Activated T-helper 9 cell treated with anti-CD3 and anti-CD28 coated beads, Interleukin-2, amount 50 U/mL, for 16 hours (primary cell): ENCODE data around the gene C3orf49.

ENCODE experiments used
- DNase-seq: peaks from one replicate; pipeline ENCODE4 v3.0.0-alpha.2; 2020; ENCODE audit warnings: low read depth

Gene C3orf49

GRCh38 chr3:63851287-63851686, 32.2 kb downstream of the C3orf49 start:
- DNase-seq: no peak

- no peak for DNase-seq
These were observed 34.0 kb downstream of the C3orf49 start for GRCh38 chr3:63853106-63853505.

GRCh38 chr3:63855333-63855940, 36.3 kb downstream of the C3orf49 start:
- no peak for DNase-seq

- DNase-seq: no peak
These were observed 38.2 kb downstream of the C3orf49 start for GRCh38 chr3:63857311-63857710.

GRCh38 chr3:63860776-63861175, 41.7 kb downstream of the C3orf49 start:
- no peak for DNase-seq

- no peak for DNase-seq
These were observed 42.2 kb downstream of the C3orf49 start for GRCh38 chr3:63861306-63861705.

- no peak for DNase-seq
These were observed 43.7 kb downstream of the C3orf49 start for GRCh38 chr3:63862804-63863149.

- DNase-seq: peak; percentile 63
These were observed 44.3 kb downstream of the C3orf49 start, which contains the start of the genes ATXN7 and THOC7 for GRCh38 chr3:63863150-63864007. Gene ATXN7 (plus strand): TSS chr3:63863867. CDS start chr3:63912599, 48,732 bp downstream. Gene THOC7 (minus strand): TSS chr3:63863805. CDS start chr3:63863790, 15 bp downstream.

GRCh38 chr3:63864008-63864964, 45.2 kb downstream of the C3orf49 start:
- peak; percentile 24 for DNase-seq

- DNase-seq: no peak
These were observed 45.8 kb downstream of the C3orf49 start for GRCh38 chr3:63864965-63865327.

- DNase-seq: no peak
These were observed 48.1 kb downstream of the C3orf49 start for GRCh38 chr3:63867225-63867624.

- no peak for DNase-seq
These were observed 51.0 kb downstream of the C3orf49 start for GRCh38 chr3:63869940-63870614.

- no peak for DNase-seq
These were observed 51.5 kb downstream of the C3orf49 start for GRCh38 chr3:63870615-63871005.

- no peak for DNase-seq
These were observed 53.2 kb downstream of the C3orf49 start for GRCh38 chr3:63872135-63872924.

- DNase-seq: no peak
These were observed 55.7 kb downstream of the C3orf49 start for GRCh38 chr3:63874769-63875168.

- DNase-seq: no peak
These were observed 56.4 kb downstream of the C3orf49 start for GRCh38 chr3:63875510-63875909.

- DNase-seq: no peak
These were observed 57.2 kb downstream of the C3orf49 start for GRCh38 chr3:63876260-63876659.

GRCh38 chr3:63877737-63878393, 58.8 kb downstream of the C3orf49 start:
- no peak for DNase-seq

- DNase-seq: no peak
These were observed 59.4 kb downstream of the C3orf49 start for GRCh38 chr3:63878394-63879060.

GRCh38 chr3:63880653-63881052, 61.6 kb downstream of the C3orf49 start:
- no peak for DNase-seq
